Measurements from ENCODE around the gene SLC12A8. TPM values are rescaled to one million over a fixed set of nuclear protein-coding genes. Genes with fewer than 3 reads are reported as not detected.

The SLC12A8 gene
- total RNA-seq, 1 experiment from 2014 or later: 30.7 TPM

DNA sequence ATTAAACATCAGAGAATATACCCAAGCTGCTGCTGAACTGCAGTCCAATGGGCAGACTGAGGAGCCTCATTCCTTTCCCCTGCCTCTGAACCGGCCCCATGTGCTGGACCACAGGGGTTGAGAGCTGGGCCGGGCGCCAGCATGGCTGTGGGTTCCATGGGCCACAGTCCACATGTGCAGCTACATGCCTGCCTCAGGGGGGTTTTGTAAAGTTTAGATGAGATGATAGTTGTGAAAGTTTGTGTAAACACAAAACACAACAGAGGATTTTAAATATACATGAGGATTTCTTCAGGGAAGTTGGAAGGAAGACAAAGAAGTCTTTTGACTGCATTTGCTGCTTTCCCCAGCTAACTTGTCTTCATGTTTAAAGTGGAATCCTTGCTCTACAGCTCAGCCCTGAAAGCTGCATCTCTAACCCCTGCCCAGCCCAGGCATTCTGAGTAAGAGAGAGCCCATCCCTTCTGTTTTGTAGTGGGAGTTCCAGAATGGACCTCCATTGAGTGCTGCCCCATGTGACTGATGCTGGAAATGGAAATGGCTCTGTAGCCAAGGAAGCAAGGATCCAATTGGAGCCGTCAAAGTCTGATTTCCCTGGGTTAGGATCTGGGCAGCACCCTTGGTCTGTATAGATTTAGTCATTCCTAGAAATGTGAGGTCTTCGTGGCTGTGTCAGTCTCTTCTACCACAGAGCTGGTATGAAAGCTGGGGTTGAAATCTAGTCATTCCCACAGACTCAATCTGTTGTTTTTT lies 17.5 kb downstream of the SLC12A8 start:
- no peak for DNase-seq
- Histone ChIP-seq H4K20me1 (ENCODE audit: insufficient read depth) (no peaks in the 10 kb centered on the region), H3K9me2 (ENCODE audit: insufficient read depth) (no peaks in the 10 kb centered on the region), H3K4me1 (replicated peaks; ENCODE audit: insufficient read depth) (no peaks in the 10 kb centered on the region), H3K79me2 (ENCODE audit: low read depth) (no peaks in the 10 kb centered on the region), H3K4me2 (no peak overlapping the region), H3K4me3 (no peak overlapping the region), H3K9me3 (ENCODE audit: insufficient read depth, low read depth) (no peaks in the 10 kb centered on the region), H3F3A (ENCODE audit: insufficient read depth, low read depth) (no peaks in the 10 kb centered on the region), H3K27me3 (ENCODE audit: insufficient read depth, low read depth) (no peaks in the 10 kb centered on the region), H3K27ac (no peak overlapping the region), H3K36me3 (ENCODE audit: low read depth) (0 out of 2 replicates have a peak, but pooled peaks cover 6% of the 10 kb centered on the region), H2AFZ (no peak overlapping the region)
- intact Hi-C loops (cut with micrococcal nuclease; ENCODE audit: unreplicated experiment): no loop called here
- ChIA-PET POLR2A (ENCODE audit: unreplicated experiment) (no interaction called here), CTCF (interaction anchor here (0.7 kb wide), 1 partner anchor 734 kb away, joined by 3 read pairs; no protein-coding TSS in a partner anchor)
- TF ChIP-seq EZH2 (IDR thresholded peaks at IDR 0.05; ENCODE audit: low read depth): no peak
- TF ChIP-seq, protein P1, sequence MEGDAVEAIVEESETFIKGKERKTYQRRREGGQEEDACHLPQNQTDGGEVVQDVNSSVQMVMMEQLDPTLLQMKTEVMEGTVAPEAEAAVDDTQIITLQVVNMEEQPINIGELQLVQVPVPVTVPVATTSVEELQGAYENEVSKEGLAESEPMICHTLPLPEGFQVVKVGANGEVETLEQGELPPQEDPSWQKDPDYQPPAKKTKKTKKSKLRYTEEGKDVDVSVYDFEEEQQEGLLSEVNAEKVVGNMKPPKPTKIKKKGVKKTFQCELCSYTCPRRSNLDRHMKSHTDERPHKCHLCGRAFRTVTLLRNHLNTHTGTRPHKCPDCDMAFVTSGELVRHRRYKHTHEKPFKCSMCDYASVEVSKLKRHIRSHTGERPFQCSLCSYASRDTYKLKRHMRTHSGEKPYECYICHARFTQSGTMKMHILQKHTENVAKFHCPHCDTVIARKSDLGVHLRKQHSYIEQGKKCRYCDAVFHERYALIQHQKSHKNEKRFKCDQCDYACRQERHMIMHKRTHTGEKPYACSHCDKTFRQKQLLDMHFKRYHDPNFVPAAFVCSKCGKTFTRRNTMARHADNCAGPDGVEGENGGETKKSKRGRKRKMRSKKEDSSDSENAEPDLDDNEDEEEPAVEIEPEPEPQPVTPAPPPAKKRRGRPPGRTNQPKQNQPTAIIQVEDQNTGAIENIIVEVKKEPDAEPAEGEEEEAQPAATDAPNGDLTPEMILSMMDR (conservative IDR thresholded peaks at IDR 0.05): no peak
- no TSS peak for BruUV-seq (replicated peaks)

DNA sequence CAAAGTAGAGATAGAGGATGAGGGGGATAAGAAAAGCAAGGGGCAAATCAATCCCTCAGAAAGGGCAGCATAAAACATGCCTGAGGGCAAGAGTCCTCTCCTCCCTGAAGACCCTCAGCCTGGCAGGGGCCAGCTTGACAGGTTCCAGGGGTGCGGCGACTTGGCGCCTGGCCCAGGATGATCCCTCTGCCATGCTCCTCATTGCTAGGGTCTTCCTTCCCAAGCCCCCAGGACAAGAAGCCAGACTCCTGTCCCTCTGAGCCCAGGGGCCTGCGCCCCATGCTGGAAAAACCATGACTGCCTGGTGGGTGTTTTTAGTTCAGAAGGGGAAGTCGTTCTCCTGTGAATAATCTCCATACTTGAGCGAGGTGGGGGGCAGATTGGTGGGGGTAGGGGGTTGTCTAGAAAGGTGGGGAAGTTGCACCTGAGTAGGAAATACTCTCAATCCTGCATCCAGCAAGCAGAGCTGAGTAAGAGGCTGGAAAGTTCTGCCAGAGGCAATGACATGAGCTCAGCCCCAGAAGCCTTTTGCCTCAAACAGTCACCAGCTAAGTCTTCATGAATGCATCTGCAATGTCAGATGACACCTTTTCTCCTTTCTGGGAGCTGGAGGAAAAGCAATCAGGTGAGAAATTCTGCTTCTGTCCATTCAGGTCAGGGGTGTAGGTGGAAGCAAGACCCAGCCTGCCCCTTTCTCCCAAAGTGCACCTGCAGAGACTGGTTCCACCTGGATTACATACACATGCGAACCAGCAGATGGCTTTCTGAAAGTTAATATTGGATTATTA lies 18.3 kb downstream of the SLC12A8 start:
- Histone ChIP-seq H3K36me3 (ENCODE audit: low read depth) (peaks cover 14% of the 10 kb centered on the region; the same call in 1 of the 2 replicates), H4K20me1 (ENCODE audit: insufficient read depth) (no peaks in the 10 kb centered on the region), H3K4me1 (replicated peaks; ENCODE audit: insufficient read depth) (no peaks in the 10 kb centered on the region), H3K9me3 (ENCODE audit: insufficient read depth, low read depth) (no peaks in the 10 kb centered on the region), H3K27ac (no peak overlapping the region), H3K27me3 (ENCODE audit: insufficient read depth, low read depth) (no peaks in the 10 kb centered on the region), H3K79me2 (ENCODE audit: low read depth) (no peaks in the 10 kb centered on the region), H3K4me2 (no peak overlapping the region), H3K9me2 (ENCODE audit: insufficient read depth) (no peaks in the 10 kb centered on the region), H3F3A (ENCODE audit: insufficient read depth, low read depth) (no peaks in the 10 kb centered on the region), H2AFZ (no peak overlapping the region), H3K4me3 (no peak overlapping the region)
- ChIA-PET CTCF (interaction anchor here (0.5 kb wide), 1 partner anchor 341 kb away, joined by 10 read pairs; no protein-coding TSS in a partner anchor), POLR2A (ENCODE audit: unreplicated experiment) (interaction anchor here (0.6 kb wide), 1 partner anchor 33 kb away, joined by 8 read pairs; no protein-coding TSS in a partner anchor)
- TF ChIP-seq, protein P1 (conservative IDR thresholded peaks at IDR 0.05): no peak
- intact Hi-C loops (cut with micrococcal nuclease; ENCODE audit: unreplicated experiment): no loop called here
- no peak for DNase-seq
- no TSS peak for BruUV-seq (replicated peaks)

DNA sequence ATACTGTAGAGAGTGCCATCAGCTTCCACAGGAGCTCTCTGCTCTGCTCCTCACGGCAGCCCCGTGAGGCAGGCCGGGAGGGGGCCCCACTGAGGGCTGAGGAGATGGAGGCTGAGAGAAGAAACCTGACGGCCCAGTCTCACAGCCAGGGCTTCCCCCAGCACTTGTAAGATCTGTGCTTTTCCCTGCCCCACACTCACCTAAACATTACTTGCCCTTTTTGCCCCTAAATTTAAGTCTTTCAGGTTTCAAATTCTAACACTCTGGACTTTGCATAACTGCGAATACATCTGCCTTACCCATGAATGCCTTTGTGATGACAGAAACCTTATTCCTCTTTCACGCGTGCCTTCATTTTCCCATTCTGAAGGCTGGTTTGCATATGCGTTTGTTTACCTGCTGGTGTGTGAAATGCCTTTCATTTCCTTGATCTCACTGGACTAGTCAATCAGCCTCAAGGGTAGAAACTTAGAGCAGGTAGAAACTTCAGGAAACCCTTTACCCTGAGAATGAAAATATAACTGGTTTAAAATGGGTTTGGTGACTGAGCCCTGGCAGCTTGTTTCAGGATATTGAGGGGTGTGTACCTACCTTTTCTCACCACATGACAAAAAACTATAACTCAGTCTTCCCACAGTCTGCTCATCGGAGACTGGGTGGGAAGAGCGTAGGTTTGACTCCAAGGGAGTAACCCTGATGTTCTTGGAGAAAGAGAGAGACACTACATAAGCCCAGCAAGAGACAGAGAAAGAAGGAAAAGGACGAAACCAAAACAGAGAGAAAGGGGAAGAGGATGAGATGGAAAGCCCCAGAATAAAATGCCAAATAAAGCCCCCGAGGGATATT lies 20.1 kb downstream of the SLC12A8 start:
- H3K4me3 ChIP-seq: no peak overlapping the region
- ChIA-PET POLR2A (ENCODE audit: unreplicated experiment) (interaction anchor here (0.7 kb wide), 1 partner anchor 45 kb away, joined by 6 read pairs; no protein-coding TSS in a partner anchor), CTCF (no interaction called here)
- BruUV-seq (replicated peaks): no TSS peak
- no peaks in the 10 kb centered on the region for H3K9me3 ChIP-seq (ENCODE audit: insufficient read depth, low read depth)
- H3K4me2 ChIP-seq: no peak overlapping the region
- no peaks in the 10 kb centered on the region for H3K27me3 ChIP-seq (ENCODE audit: insufficient read depth, low read depth)
- no peaks in the 10 kb centered on the region for H3F3A ChIP-seq (ENCODE audit: insufficient read depth, low read depth)
- no peak overlapping the region for H2AFZ ChIP-seq
- intact Hi-C loops (cut with micrococcal nuclease; ENCODE audit: unreplicated experiment): no loop called here
- H3K79me2 ChIP-seq (ENCODE audit: low read depth): no peaks in the 10 kb centered on the region
- peaks cover 25% of the 10 kb centered on the region; the same call in 1 of the 2 replicates for H3K36me3 ChIP-seq (ENCODE audit: low read depth)
- DNase-seq: no peak
- no peaks in the 10 kb centered on the region for H3K4me1 ChIP-seq (replicated peaks; ENCODE audit: insufficient read depth)
- no peaks in the 10 kb centered on the region for H3K9me2 ChIP-seq (ENCODE audit: insufficient read depth)
- TF ChIP-seq EZH2 (IDR thresholded peaks at IDR 0.05; ENCODE audit: low read depth): no peak
- TF ChIP-seq, protein P1 (conservative IDR thresholded peaks at IDR 0.05): no peak
- no peaks in the 10 kb centered on the region for H4K20me1 ChIP-seq (ENCODE audit: insufficient read depth)
- H3K27ac ChIP-seq: no peak overlapping the region

Measured in PC-9 (cell line).